LNCAP (cell line): Measurements from ENCODE around the gene ZNF668.

Source experiments
- TF ChIP-seq, protein P1 (sequence below): fragments of 450-650 bp; IDR thresholded peaks from 2 replicates; pipeline ENCODE4 v1.5.1; 2017; ENCODE audit warnings: mild to moderate bottlenecking

ZNF668 gene

DNA sequence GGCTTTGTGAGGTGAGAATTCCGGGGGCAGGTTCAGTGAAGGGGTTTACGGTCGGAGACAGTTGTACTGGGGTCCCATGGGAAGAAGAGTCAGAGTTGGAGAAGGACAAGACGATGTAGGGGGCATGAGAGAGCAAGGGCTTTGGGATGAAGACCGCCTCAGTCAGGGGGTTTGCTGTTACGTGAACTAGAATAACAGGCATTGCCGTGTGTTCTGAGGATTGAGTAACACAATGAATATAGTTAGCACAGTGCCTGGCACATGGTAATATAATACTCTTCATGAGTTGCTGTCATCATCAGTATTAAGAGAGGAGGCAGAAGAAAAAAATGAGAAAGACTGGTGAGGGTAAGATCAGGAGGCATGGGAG, 759 bp upstream of the ZNF668 start:
- TF ChIP-seq, protein P1, sequence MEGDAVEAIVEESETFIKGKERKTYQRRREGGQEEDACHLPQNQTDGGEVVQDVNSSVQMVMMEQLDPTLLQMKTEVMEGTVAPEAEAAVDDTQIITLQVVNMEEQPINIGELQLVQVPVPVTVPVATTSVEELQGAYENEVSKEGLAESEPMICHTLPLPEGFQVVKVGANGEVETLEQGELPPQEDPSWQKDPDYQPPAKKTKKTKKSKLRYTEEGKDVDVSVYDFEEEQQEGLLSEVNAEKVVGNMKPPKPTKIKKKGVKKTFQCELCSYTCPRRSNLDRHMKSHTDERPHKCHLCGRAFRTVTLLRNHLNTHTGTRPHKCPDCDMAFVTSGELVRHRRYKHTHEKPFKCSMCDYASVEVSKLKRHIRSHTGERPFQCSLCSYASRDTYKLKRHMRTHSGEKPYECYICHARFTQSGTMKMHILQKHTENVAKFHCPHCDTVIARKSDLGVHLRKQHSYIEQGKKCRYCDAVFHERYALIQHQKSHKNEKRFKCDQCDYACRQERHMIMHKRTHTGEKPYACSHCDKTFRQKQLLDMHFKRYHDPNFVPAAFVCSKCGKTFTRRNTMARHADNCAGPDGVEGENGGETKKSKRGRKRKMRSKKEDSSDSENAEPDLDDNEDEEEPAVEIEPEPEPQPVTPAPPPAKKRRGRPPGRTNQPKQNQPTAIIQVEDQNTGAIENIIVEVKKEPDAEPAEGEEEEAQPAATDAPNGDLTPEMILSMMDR: no peak

GRCh38 chr16:31073142-31073969, 684 bp downstream of the ZNF668 start:
- TF ChIP-seq, protein P1: no peak

DNA sequence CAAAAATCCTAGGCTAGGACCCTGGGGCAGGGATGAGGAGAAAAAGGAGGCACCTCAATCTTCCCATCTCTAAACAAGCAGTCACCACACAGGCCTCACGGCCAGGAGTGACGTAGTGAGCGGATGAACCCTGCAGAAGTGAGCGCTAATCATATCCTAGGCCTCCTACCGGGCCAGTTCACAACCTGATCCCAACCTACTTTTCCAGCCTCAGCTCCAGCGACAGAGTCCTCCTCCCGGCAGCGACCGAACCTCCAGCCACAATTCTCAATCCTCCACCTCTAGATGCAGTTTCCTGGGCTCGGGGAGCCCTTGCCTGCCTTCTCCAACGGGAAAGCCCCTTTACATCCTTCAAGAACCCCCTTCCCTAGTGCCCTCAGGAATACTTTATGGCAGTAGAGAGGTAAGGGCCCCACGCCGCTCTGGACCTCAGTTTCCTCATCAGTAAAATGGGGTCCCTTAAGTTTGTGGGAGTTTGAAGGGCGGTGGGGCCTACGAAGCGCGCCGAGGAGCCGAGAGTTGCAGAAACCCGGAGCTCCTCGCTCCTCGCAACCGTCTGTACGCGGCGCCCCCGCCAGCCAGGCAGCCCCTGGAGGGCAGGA, 1.4 kb downstream of the ZNF668 start:
- TF ChIP-seq, protein P1: no peak

DNA sequence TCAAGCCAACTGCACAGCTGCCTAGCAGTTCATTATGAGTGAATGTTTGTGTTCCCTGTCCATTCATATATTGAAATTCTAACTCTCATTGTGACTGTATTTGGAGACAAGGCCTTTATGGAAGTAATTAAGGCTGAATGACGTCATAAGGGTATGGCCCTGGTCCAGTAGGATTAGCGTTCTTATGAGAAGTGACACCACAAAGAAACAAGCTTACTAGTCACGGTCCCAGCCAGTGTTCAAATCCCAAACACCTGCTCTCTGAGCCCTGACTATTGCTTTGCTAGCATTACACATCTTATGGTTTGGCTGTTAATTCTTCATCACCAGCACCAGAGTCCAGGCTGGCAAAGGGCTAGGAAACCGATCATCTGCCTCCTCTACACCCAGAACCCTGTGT, 2.2 kb downstream of the ZNF668 start:
- TF ChIP-seq, protein P1: no peak

GRCh38 chr16:31067342-31067741, 6.7 kb downstream of the ZNF668 start:
- TF ChIP-seq, protein P1: no peak

GRCh38 chr16:31064882-31065461, 9.1 kb downstream of the ZNF668 start:
- TF ChIP-seq, protein P1: no peak

GRCh38 chr16:31063843-31064611, 10.0 kb downstream of the ZNF668 start:
- TF ChIP-seq, protein P1: no peak
